Neural progenitor cell (in vitro differentiated cells): Measurements from ENCODE around the gene PLEKHA7. TPM values are rescaled to one million over a fixed set of nuclear protein-coding genes. Genes with fewer than 3 reads are reported as not detected.

Experiments used
- DNase-seq: peaks from one replicate; pipeline ENCODE4 v3.0.0-alpha.2; 2016; ENCODE audit warnings: low spot score
- H2AFZ ChIP-seq: fragments of 200-600 bp; sonication (generic); replicated peaks from 2 replicates; pipeline ENCODE4 v1.6.1; 2016; ENCODE audit warnings: antibody characterized with exemption
- H3F3A ChIP-seq: fragments of 200-600 bp; sonication (generic); 2 replicates; pipeline ENCODE4 v1.6.1; 2016; ENCODE audit warnings: antibody characterized with exemption, low read depth
- H3K27ac ChIP-seq: fragments of 200-600 bp; sonication (generic); 2 replicates; pipeline ENCODE4 v1.5.1; 2016; ENCODE audit warnings: mild to moderate bottlenecking
- H3K27me3 ChIP-seq: fragments of 200-600 bp; sonication (generic); 2 replicates; pipeline ENCODE4 v1.6.1; 2016; ENCODE audit warnings: mild to moderate bottlenecking, moderate library complexity
- H3K36me3 ChIP-seq: fragments of 200-600 bp; sonication (generic); 2 replicates; pipeline ENCODE4 v1.5.1; 2016
- H3K4me1 ChIP-seq: fragments of 200-600 bp; sonication (generic); 2 replicates; pipeline ENCODE4 v1.6.1; 2016; ENCODE audit warnings: mixed run types
- H3K4me2 ChIP-seq: fragments of 200-600 bp; sonication (generic); 2 replicates; pipeline ENCODE4 v1.6.1; 2016
- H3K4me3 ChIP-seq: fragments of 200-600 bp; sonication (generic); 2 replicates; pipeline ENCODE4 v1.5.1; 2016
- H3K79me2 ChIP-seq: fragments of 200-600 bp; sonication (generic); 2 replicates; pipeline ENCODE4 v1.6.1; 2016; ENCODE audit warnings: low read depth
- H3K9ac ChIP-seq: fragments of 200-600 bp; sonication (generic); 2 replicates; pipeline ENCODE4 v1.6.1; 2016
- H3K9me3 ChIP-seq: fragments of 200-600 bp; sonication (generic); 2 replicates; pipeline ENCODE4 v1.5.1; 2016; ENCODE audit warnings: low read depth
- H4K20me1 ChIP-seq: fragments of 200-600 bp; sonication (generic); 2 replicates; pipeline ENCODE4 v1.6.1; 2016; ENCODE audit warnings: low read depth
- H3K27ac Mint-ChIP-seq: 3 replicates; pipeline ENCODE4 v1.8.0; 2021; ENCODE audit warnings: mixed read lengths
- H3K27me3 Mint-ChIP-seq: 2 replicates; pipeline ENCODE4 v1.8.0; 2022; ENCODE audit warnings: low read depth, mild to moderate bottlenecking, inconsistent platforms, moderate library complexity, mixed read lengths; ENCODE audit not compliant: insufficient read depth
- H3K36me3 Mint-ChIP-seq: 3 replicates; pipeline ENCODE4 v1.8.0; 2021; ENCODE audit warnings: mixed read lengths
- H3K4me1 Mint-ChIP-seq: 3 replicates; pipeline ENCODE4 v1.8.0; 2021; ENCODE audit warnings: mixed read lengths
- H3K4me3 Mint-ChIP-seq: 3 replicates; pipeline ENCODE4 v1.8.0; 2021; ENCODE audit warnings: mild to moderate bottlenecking, moderate library complexity, mixed read lengths
- H3K9me3 Mint-ChIP-seq: 3 replicates; pipeline ENCODE4 v1.8.0; 2020; ENCODE audit warnings: mixed read lengths
- CTCF ChIP-seq: fragments of 200-600 bp; sonication (generic); IDR thresholded peaks from 2 replicates; pipeline ENCODE4 v1.5.1; 2017; ENCODE audit warnings: antibody characterized with exemption, mild to moderate bottlenecking
- EZH2 ChIP-seq: fragments of 200-600 bp; sonication (generic); IDR thresholded peaks from 2 replicates; pipeline ENCODE4 v1.6.1; 2017; ENCODE audit warnings: antibody characterized with exemption, mild to moderate bottlenecking, moderate library complexity
- EZH2phosphoT487 ChIP-seq: fragments of 200-600 bp; sonication (generic); IDR thresholded peaks from 2 replicates; pipeline ENCODE4 v1.6.1; 2017; ENCODE audit warnings: antibody characterized with exemption
- total RNA-seq: library from RNA; depleted of rRNA; stranded (reverse); fragments of >200 nt; gene quantifications from 2 replicates; pipeline ENCODE4 v1.2.3, GENCODE V29; 2015; ENCODE audit warnings: low replicate concordance

PLEKHA7 gene
- total RNA-seq, 1 donor from 2014 or later = 20.3 TPM

- no peaks in the 10 kb centered on the region for H3K4me1 ChIP-seq
- H3K4me1 Mint-ChIP-seq = no peaks in the 10 kb centered on the region
- peaks cover under 1% of the 10 kb centered on the region for H3K79me2 ChIP-seq
- H3K36me3 ChIP-seq = no peaks in the 10 kb centered on the region
- H3K27ac Mint-ChIP-seq = no peak overlapping the region
- H3K9ac ChIP-seq = no peak overlapping the region
- H3K9me3 ChIP-seq = no peaks in the 10 kb centered on the region
- H2AFZ ChIP-seq = no peak overlapping the region
- no peaks in the 10 kb centered on the region for H3F3A ChIP-seq
- H3K4me2 ChIP-seq = no peak overlapping the region
- H4K20me1 ChIP-seq = peaks cover 25% of the 10 kb centered on the region
- H3K4me3 Mint-ChIP-seq = no peak overlapping the region
- no peaks in the 10 kb centered on the region for H3K9me3 Mint-ChIP-seq
- H3K27ac ChIP-seq = no peak overlapping the region
- H3K27me3 ChIP-seq = no peaks in the 10 kb centered on the region
- no peak for DNase-seq
- TF ChIP-seq EZH2 (no peak), EZH2phosphoT487 (no peak), CTCF (no peak)
- H3K27me3 Mint-ChIP-seq = no peaks in the 10 kb centered on the region
- H3K4me3 ChIP-seq = no peak overlapping the region
- peaks cover 10% of the 10 kb centered on the region for H3K36me3 Mint-ChIP-seq
These were observed 9.6 kb downstream of the PLEKHA7 start for GRCh38 chr11:17004486-17005148.

GRCh38 chr11:17003426-17003825 lies 10.8 kb downstream of the PLEKHA7 start:
- Histone ChIP-seq H2AFZ (no peak overlapping the region), H3K4me3 (no peak overlapping the region), H4K20me1 (peaks cover 28% of the 10 kb centered on the region), H3K9ac (no peak overlapping the region), H3K9me3 (no peaks in the 10 kb centered on the region), H3K27me3 (no peaks in the 10 kb centered on the region), H3K36me3 (no peaks in the 10 kb centered on the region), H3K4me2 (no peak overlapping the region), H3K79me2 (no peaks in the 10 kb centered on the region), H3K27ac (no peak overlapping the region), H3K4me1 (no peaks in the 10 kb centered on the region), H3F3A (no peaks in the 10 kb centered on the region)
- DNase-seq = no peak
- H3K27ac Mint-ChIP-seq = no peak overlapping the region
- no peaks in the 10 kb centered on the region for H3K27me3 Mint-ChIP-seq
- no peak overlapping the region for H3K4me3 Mint-ChIP-seq
- no peaks in the 10 kb centered on the region for H3K4me1 Mint-ChIP-seq
- H3K36me3 Mint-ChIP-seq = peaks cover 8% of the 10 kb centered on the region
- TF ChIP-seq EZH2 (no peak), CTCF (no peak), EZH2phosphoT487 (no peak)
- no peaks in the 10 kb centered on the region for H3K9me3 Mint-ChIP-seq

GRCh38 chr11:17002543-17002942 lies 11.7 kb downstream of the PLEKHA7 start:
- Mint-ChIP-seq H3K4me3 (no peak overlapping the region), H3K27me3 (no peaks in the 10 kb centered on the region), H3K36me3 (peaks cover 10% of the 10 kb centered on the region), H3K4me1 (no peaks in the 10 kb centered on the region), H3K27ac (no peak overlapping the region), H3K9me3 (no peaks in the 10 kb centered on the region)
- H3K9ac ChIP-seq = no peak overlapping the region
- H3K79me2 ChIP-seq = no peaks in the 10 kb centered on the region
- no peak for TF ChIP-seq EZH2phosphoT487
- TF ChIP-seq CTCF = no peak
- no peak for TF ChIP-seq EZH2
- no peaks in the 10 kb centered on the region for H3K36me3 ChIP-seq
- no peaks in the 10 kb centered on the region for H3K27me3 ChIP-seq
- H3K4me1 ChIP-seq = no peaks in the 10 kb centered on the region
- no peak for DNase-seq
- no peaks in the 10 kb centered on the region for H3K9me3 ChIP-seq
- H4K20me1 ChIP-seq = peaks cover 32% of the 10 kb centered on the region
- H3K27ac ChIP-seq = no peak overlapping the region
- H3K4me3 ChIP-seq = no peak overlapping the region
- H3K4me2 ChIP-seq = no peak overlapping the region
- H3F3A ChIP-seq = no peaks in the 10 kb centered on the region
- no peak overlapping the region for H2AFZ ChIP-seq
